SW 1271 (cell line): ENCODE data around the gene RSPH6A.
"Not testable (repeated sequence)": the region's sequence is repeated elsewhere in the genome, so short reads cannot be mapped to it uniquely, and the experiment has no call there.

Experiments
- DNase-seq, 2 experiments: peaks; one replicate each; lab custom pipeline; 2025; lab: John Stamatoyannopoulos, UW

The RSPH6A gene

DNA sequence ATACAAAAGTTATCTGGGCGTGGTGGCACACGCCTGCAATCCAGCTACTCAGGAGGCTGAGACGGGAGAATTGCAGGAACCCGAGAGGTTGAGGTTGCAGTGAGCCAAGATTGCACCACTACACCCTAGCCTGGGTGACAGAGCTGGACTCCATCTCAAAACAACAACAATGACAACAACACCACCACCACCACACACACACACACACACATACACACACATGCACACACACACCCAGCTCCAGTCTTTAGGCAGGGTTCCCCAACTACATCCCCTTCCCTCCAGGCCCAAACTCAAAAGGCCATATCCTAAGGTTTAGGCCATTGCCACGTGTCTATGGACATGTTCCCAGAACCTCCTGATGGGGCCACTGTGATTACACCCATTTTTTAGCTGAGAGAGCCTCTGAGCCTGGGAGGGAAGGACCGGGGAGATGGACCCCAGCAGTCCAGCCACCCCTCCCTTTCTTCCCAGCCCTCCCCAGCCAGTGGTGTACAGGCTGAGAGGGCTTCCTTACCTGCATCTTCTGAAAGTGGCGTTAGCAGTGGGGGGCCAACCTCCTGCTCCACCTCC, 13.4 kb downstream of the RSPH6A start:
- DNase-seq, result no peak

DNA sequence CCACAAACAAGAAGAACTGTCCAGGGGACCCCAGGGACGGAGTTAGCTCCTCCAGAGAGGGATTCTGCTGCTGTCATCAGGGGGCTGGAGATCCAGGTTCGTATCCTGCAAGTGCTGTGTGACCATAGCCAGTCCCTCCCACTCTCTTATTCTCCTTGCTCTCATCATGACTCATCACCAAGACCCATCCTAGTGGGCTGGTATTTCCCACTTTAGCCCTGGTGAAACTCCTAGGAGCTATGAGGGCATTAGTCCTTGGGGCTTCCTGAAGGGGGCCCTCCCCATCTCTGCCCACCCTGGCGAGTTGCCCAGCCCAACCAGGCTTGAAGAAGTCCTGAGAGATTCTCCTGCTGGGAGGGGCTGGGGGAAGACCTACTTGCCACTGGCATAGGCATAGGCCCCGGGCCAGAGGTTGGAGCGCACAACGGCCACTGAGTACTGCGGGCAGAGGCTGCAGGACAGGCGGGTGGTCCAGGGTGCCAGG, 15.0 kb downstream of the RSPH6A start:
- no peak for DNase-seq

DNA sequence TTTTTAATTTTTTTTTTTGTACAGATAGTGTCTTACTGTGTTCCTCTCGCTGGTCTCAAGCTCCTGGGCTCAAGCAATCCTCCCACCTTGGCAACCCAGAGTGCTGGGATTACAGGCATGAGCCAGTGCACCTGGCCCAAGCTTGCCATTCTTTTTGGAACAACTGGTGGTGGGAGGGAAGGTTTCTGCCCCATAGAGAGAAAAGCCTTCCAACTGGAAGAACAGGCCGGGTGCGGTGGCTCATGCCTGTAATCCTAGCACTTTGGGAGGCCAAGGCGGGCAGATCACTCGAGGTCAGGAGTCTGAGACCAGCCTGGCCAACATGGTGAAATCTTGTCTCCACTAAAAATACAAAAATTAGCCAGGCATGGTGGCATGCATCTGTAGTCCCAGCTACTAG, 15.6 kb downstream of the RSPH6A start:
- DNase-seq, result not testable (repeated sequence)

DNA sequence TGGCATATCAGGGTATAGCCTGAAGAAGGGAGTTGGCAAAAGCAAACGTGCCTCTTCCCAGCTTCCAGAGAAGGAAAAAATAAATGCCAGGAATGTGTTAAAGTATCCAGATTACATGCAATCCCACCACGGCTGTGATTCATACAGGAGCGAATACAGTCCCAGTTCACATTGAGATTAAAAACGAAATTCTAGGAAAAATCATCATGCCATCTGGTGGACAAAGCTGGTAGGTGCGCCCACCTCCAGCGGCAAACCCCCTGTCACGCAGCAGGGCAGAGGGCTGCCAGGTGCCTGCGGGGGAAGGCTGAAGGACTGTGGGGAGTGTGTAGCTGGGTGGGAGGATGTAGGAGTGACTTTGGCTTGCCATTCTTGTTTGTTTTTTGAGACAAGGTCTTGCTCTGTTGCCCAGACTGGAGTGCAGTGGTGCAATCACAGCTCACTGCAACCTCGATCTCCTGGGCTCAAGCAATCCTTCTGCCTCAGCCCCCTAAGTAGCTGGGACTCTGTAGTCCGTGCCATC, 16.1 kb downstream of the RSPH6A start:
- DNase-seq, result peak in 1 of 2 experiments; percentile 58

DNA sequence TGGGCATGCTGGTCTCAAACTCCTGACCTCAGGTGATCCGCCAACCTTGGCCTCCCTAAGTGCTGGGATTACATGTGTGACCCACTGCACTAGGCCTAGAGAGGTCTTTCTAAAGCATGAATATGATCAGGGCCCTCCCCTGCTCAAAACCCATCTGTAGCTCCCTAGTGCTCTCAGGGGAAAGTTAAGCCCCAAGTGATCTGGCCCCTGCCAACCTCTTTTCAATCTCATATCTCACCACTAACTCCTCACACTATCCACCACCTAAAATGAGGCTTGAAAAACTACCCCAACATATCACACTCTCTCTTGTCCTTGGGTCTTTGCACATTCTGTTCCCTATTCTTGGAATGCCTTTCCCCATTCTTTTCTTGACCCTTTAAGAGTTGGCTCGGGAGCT, 20.5 kb downstream of the RSPH6A start:
- DNase-seq, result no peak

DNA sequence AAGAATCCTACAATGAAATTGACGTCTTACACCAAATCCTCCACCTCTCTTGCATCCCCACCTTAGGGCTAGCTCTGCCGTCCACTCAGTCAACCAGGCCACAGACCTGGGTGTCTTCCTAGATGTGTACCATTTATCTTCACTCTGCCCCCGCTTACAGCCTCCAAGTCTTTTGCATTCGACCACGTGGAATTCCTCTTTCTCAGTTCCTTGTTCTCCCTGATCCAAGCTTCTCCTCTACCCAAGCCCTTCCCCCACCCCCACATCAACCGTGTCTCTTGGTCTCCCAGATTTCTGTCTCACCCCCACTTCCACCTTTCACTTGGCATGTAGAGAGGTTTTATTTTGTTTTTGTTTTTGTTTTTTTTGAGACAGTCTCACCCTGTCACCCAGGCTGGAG, 21.2 kb downstream of the RSPH6A start:
- no peak for DNase-seq

DNA sequence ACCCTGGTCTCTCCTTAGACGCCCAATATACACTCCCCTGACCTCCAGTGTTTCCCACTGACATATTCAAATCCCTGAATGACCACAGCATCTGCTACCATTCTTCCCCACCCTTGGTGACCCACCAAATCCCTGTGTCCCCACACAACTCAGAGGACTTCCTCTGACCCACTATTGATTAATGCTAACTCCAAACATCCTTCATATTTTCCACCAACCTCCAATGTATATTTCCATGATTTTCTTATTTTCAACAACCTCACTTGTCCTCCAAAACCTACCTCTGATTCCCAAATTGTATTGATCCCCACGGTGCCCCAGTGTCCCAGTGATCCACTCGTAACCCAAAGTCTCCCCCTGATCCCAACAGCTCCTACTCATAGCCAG, 21.9 kb downstream of the RSPH6A start:
- DNase-seq, result no peak

DNA sequence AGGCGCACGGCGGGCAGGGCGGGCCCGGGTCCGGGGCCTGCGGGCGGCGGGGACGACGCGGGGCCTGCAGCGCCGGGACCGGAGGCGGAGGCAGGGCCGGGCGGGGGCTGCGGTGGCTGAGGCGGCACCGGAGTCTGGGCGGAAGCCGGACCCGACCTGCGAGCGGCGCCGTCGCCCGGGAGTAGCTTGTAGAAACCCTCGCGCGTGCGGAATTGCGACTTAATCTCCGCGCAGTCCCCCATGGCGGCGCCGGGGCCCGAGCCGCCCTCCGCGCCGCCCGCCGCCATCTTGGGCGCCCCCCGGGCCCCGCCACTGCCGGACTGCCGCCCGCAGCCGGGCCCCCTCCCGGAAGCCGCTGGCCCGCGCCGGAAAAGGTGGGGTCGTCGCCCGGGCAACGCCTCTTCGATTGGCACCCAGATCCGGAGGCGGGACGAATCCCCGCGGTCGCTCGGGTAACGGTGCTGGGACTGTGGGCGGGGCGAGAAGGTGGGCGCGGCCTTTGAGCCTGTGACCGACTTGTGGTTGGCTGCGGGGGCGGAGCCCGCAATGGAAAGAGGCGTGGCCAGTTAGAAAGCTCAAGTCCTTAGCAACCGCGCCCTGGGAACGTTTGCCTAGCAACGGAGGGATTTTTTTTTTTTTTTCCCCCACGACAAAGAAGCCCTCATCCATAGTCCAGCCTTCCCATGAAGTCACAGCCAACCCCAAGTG, 22.5 kb downstream of the RSPH6A start, which contains the start of gene DMWD:
Gene DMWD (minus strand): TSS at position 376 of the 708 bp plus-strand sequence. CDS start 89 bp downstream, at position 287.
- DNase-seq, result peak; percentile 87 to 93

DNA sequence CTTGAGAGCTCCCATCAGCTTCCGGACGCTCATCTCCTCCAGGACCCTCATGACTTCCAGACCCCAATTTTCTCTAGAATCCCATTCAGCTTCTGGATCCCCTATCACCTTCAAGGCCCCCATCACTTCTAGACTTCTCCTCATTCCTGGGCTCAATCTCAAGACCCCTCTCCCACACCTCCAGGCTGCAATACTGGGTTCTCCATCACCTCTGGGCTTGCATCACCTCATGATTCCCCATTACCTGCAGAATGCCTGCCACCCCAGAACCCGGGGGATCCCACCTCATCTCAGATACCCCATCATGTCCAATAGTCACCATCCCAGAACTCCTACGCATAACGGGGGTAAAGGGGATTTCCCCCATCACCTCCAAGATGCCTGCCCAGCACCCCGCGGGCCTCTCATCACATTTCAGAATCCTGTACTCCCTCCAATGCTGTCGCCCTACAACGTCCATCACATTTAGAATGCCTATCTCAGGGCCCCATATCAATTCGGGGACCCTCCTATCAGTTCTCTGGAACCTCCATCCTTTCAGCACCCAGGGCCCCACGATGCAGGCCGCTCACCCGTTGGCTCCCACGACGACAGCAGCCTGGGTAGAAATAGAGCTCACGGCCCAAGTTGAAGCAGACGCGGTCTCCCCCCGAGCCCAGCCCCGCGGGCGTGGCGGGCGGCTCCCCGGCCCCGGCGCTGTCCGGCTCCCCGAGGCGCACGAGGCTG, 23.2 kb downstream of the RSPH6A start:
- no peak for DNase-seq

DNA sequence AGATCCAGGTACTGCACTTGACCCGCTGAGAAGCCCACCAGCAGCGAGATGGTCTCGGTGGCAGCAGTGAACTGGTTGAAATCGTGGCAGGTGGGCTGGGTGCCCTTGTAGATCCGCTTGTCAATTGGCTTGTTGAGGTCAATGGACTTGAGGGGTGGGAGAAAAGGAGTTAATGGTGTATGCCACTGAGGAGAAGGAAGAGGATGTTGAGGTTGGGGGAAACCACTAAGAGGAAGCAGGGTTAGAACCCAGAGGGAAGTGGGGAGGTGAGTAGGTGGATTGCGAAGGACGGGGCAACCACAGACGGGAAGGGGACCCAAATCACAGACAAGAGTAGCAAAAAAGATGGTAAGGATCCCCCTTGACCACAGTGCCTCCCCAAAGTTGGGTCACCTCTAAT, 24.2 kb downstream of the RSPH6A start:
- no peak for DNase-seq

DNA sequence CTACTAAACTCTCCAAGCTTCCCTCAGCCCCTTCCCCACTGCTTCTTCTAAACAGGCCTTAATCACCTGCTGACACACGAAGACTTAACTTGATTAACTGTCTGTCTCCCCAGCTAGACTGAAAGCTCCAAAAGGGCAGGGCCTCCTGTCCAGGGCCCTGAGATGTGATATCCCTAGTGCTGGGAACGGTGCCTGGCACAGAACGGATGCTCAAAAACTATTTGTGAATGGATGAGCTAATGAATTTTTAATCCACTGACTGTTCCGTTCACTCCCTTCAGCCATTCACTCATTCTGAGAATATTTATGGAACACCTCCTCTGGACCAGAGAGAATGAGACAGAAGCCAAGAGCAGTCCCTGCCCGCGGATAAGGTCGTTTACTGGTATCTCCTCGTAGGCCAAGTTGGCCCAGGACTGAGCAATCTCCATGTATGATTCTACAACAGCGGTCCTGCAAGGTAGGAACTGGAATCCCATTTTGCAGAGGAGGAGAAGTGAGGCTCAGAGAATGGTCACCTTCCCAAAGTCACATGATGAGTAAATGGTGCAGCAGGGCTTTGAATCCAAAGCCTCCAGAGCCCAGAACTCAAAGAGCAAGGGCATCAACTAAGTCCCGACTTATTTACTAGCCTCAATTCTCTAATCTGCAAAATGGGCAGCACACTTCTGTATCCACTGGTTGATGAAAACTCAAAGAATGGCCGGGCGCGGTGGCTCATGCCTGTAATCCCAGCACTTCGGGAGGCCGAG, 25.9 kb downstream of the RSPH6A start:
- no peak for DNase-seq

DNA sequence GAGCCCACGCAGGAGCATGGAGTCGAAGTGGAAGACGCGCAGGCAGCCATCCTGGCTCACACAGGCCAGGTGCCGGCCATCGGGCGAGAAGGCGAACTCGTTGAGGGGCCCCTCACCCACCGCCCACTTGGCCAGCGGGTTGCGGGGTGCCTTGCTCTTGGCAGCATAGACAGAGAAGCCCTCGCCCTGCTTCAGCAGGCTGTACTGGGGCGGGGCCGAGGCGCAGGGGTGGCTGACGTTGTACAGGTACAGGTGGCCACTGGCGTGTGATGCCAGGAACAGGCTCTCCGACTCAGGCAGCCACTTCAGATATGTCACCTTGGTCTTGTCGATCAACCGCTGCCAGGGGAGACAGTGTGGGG, 28.6 kb downstream of the RSPH6A start:
- DNase-seq, result no peak

DNA sequence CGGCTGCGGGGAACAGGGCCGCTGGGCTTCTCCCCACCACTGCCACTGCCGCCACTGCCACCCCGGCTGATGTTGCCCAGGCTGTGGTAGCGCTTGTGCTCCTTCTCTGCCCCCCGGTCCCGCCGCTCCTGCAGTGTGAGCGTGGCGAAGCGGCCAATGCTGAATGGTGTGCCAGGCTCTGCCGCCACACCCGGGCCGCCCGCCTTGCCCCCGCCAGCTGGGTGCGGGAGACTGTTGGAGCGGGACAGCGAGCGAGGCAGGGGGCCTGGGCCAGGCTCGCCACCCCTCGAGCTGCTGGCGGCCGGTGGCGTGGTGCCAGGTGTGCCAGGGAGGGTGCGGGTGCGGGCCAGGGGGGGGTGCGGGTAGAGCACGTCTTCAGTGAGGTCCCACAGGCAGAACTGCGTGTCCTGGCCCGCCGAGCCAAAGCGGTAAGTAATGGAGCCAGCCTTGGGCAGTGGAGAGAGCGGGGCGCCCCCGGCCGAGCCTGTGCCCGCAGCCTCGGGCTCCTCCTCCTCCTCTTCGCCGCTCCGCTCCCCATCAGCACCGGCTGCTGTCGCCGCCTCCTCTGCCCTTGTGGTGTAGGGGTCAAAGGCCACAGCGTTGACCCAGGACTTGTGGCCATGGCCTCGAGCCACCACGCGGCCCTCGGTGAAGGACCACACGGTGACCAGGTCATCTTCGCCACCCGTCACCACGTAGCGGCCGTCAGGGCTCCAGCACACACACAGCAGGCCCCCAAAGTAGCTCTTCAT, 29.2 kb downstream of the RSPH6A start:
- DNase-seq, result no peak

DNA sequence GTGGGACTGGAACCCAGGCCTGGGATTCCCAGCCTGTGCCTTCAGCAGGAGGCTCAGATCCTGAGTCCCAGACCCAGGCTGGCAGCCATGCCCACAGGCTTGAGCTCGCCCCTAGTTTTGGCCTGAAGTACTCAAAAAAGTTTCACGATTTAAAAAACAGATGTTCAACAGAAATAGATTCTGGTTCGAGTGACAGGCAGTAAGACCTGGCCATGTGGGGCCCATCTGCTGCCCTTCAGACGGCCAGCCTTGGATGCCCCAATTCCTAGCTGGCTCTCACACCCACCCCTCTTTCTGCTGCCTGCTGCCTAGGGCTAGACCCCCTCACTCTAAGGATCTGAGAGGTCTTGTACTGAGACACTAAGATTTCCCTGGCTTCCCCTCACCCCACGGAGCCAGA, 30.0 kb downstream of the RSPH6A start:
- no peak for DNase-seq

DNA sequence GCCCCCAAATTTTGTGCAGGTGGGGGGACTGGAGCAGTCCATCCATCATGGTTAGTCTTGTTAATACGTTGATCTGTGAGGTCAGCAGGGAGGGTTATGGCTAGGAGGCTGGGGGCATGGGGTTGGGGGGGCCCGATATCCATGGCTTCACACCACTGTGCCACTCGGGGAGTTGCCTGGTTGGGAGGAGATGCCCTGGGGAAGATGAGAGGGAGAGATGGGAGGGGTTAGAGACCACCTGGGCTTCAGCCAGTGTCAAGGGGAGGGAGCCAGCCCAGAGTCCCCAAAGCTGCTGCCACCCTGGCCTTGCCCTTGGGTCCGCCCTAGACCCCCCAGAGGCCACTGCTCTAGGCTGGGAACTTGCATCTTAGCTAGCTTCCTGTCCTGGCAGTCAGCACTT, 31.0 kb downstream of the RSPH6A start:
- DNase-seq, result no peak

DNA sequence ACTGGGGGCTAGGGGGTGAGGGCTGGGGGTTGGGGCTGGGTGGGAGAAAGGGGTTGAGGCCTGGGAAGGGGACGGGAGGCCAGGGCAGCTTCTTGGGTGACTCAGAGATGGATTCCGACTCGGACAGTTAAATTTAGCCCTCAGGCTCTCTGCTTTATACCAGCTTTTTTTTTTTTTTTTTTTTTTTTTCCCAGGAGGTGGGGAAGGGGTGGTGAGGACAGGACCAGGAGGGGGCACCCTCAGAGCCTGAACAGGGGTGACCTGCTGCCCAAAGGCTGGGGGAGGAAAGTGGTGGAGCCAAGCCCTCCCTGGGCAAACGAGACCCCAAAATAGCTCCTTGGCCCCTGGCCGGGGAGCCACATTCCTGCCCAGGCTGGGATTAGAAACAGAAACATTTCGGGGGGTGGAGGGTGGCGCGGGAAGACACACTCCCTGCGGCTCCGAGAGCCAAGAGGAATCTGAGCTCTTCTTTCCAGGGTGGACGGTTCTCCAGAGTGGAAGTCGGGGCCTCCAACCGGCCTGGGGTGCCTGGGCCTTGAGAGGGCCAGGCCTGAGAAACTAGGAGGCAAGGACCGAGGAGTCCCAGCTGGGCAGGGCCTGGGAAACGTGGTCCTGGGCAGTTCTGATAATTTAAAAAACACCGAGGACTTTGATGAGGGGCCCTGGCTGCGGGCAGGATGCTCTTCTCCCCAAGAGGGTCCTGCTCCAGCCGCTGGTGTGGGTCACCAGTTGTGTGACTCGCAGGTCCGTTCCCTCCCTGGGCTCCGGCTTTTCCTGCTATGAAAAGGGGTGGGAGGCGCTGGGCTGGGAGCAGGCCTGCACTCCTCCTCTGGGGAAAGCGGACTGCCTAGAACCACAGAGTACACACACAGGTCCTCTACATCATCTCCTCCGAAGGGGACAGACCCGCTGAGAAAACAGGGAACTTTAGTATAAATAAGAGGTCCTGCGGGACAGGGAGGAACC, 32.0 kb downstream of the RSPH6A start:
- no peak for DNase-seq

DNA sequence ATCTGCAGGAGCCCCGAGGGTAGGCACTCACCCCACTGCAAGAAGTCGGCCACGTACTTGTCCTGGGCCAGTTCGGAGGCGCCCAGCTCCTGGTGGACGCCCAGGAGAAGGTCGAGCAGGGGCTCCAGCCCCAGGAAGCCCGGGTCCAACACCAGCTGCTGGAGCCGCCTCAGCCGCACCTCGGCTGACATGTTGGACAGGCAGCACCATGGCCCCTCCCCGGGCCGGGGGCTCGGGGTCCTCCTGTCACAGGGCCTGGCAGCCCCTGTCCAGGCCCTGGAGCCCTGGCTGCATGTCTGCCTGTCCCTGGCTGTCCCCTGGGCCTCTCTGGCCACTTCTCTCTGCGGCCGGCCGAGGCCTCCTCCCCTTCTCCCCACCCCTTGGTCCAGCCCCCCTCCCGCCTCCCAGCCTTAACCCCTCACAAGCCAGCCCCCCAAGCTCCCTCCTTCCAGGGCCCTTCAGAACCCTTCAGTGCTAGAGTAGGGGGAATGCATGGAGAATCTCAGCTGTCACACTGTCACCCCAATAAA, 32.9 kb downstream of the RSPH6A start, which contains the start of gene DMPK:
Gene DMPK (minus strand): TSS at position 329 of the 530 bp plus-strand sequence. CDS start 138 bp downstream, at position 191.
- DNase-seq, result no peak

DNA sequence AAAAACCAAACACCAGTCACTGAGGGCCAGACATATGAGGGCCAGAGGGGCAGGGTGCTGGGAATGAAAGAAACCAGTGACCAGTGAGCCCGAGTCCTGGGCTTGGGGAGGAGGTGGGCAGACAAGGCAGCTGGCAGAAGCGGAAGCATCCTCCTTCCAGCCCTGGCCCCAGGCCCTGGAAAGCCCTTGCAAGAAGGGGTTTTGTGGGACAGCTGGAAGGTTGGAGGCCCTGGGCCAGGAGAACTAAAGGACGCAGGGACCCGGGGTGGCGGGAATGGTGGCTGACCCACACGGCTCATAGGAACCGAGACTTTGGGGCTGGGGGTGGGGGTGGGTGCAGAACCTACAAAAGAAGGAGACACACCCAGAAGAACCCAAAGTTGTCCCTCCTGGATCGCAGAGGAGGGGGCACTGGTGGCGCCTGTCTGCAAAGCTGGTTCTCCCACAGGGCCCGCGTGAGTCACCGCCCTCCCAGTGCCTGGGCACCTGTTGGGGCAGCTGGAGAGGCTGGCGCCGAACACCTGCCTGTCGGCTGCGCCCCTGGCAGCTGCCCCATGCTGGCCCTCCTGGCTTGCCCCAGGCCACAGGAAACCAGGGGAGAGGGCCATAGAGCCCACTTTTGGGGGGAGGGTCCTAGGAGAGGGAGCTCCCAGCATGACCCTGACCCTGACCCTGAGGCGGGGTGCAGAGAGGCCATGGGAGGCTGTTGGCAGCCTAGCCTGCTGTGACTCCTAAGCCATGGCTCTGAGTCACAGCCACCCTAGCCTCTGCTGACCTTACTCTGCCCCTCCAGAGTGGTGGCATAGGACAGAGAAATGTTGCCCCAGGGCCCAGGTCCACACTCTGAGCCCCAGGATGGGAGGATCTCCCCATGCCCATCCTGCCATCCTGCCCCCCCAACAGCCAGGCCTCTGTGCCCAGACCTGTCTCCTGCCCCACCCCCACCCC, 33.6 kb downstream of the RSPH6A start:
- DNase-seq, result no peak
